ENCODE results near the gene CNTFR.

Gene CNTFR

GRCh38 chr9:34507556-34507955 lies 82.0 kb downstream of the CNTFR start:
- no peak for DNase-seq (ENCODE audit: low read depth in 2 of 2)

- no peak for DNase-seq (ENCODE audit: low read depth in 2 of 2)
Measured at GRCh38 chr9:34506623-34507022, 82.9 kb downstream of the CNTFR start.

- DNase-seq (ENCODE audit: low read depth in 2 of 2) = no peak
Measured at GRCh38 chr9:34505370-34506120, 84.0 kb downstream of the CNTFR start.

- DNase-seq (ENCODE audit: low read depth in 2 of 2) = no peak
Measured at GRCh38 chr9:34503406-34503805, 86.1 kb downstream of the CNTFR start.

- DNase-seq (ENCODE audit: low read depth in 2 of 2) = no peak
Measured at GRCh38 chr9:34502891-34503290, 86.6 kb downstream of the CNTFR start.

GRCh38 chr9:34502471-34502870 lies 87.1 kb downstream of the CNTFR start:
- DNase-seq (ENCODE audit: low read depth in 2 of 2) = no peak

- no peak for DNase-seq (ENCODE audit: low read depth in 2 of 2)
Measured at GRCh38 chr9:34501889-34502425, 87.6 kb downstream of the CNTFR start.

All from stimulated activated CD8-positive, alpha-beta memory T cell treated with anti-CD3 and anti-CD28 coated beads, Interleukin-7, amount 100 ng/mL, for 4 hours (primary cell).